Left colon (tissue), 2 donors: ENCODE results near the gene ARHGAP26. TPM values are rescaled to one million over a fixed set of nuclear protein-coding genes. Genes with fewer than 3 reads are reported as not detected.

ENCODE experiments used
- ATAC-seq: fragments of 200-7000 bp; cut with Tn5 transposase; one replicate; pipeline ENCODE4 v1.9.1; 2020; ENCODE audit warnings: mild to moderate bottlenecking, moderate library complexity
- DNase-seq, 2 donors: peaks; one replicate each; pipeline ENCODE4 v3.0.0-alpha.2; 2020
- intact Hi-C, 2 donors: fragments of 100-400 bp; cut with DNase I in 1 of 2; cut with micrococcal nuclease in 1 of 2; formaldehyde crosslinking; loops; one replicate each; pipeline versions ENCODE4 v1.11.2 to v1.14.0; 2022; cut with DNase I, micrococcal nuclease
- total RNA-seq, 2 donors: library from RNA; stranded (reverse); fragmentation: NEBNext Ultra II Directional; extraction: Animal tissue kit (Norgen Biotek cat#: 25700); gene quantifications; one replicate each; pipeline ENCODE4 v1.2.1, GENCODE V29; 2021
- donor health status: DM: no; HTN: no; CAD: no.
- donor health status: DM: yes; HTN: yes; CAD: no.

ARHGAP26 gene
- total RNA-seq, 2 donors from 2014 or later, result 71.6 to 85.1 TPM

- DNase-seq (no peak), ATAC-seq (no peak)
- intact Hi-C loops, result no loop called here
These were observed 505.6 kb downstream of the ARHGAP26 start for GRCh38 chr5:143275512-143276363.

GRCh38 chr5:143277536-143277935, 507.4 kb downstream of the ARHGAP26 start:
- no peak for DNase-seq
- no peak for ATAC-seq
- intact Hi-C loops, result no loop called here

Other genes with a start within 250 kb of the ARHGAP26 start
- gene FGF1, start 84.3 kb upstream of the ARHGAP26 start, total RNA-seq, result under 1 TPM; 0.09 to 0.70 TPM